Measurements from ENCODE around the gene ABCC1.

ABCC1 gene

GRCh38 chr16:16050106-16050505 is 100.7 kb downstream of the ABCC1 start:
- no peak for DNase-seq

- DNase-seq, result no peak
Measured at GRCh38 chr16:16051132-16051531, 101.7 kb downstream of the ABCC1 start.

- no peak for DNase-seq
Measured at GRCh38 chr16:16052916-16053315, 103.5 kb downstream of the ABCC1 start.

- no peak for DNase-seq
Measured at GRCh38 chr16:16057102-16057501, 107.7 kb downstream of the ABCC1 start.

GRCh38 chr16:16059160-16059559 is 109.7 kb downstream of the ABCC1 start:
- no peak for DNase-seq

GRCh38 chr16:16059895-16060590 is 110.6 kb downstream of the ABCC1 start:
- DNase-seq, result no peak

- peak; percentile 15 for DNase-seq
Measured at GRCh38 chr16:16062023-16062937, 112.9 kb downstream of the ABCC1 start.

GRCh38 chr16:16063683-16064082 is 114.3 kb downstream of the ABCC1 start:
- DNase-seq, result no peak

- no peak for DNase-seq
Measured at GRCh38 chr16:16064874-16065384, 115.5 kb downstream of the ABCC1 start.

GRCh38 chr16:16067127-16067526 is 117.7 kb downstream of the ABCC1 start:
- peak; percentile 18 for DNase-seq

- DNase-seq, result peak; percentile 15
Measured at GRCh38 chr16:16071631-16072244, 122.3 kb downstream of the ABCC1 start.

- DNase-seq, result peak; percentile 27
Measured at GRCh38 chr16:16073001-16073545, 123.7 kb downstream of the ABCC1 start.

GRCh38 chr16:16073891-16074881 is 124.8 kb downstream of the ABCC1 start:
- peak; percentile 96 for DNase-seq

- peak; percentile 24 for DNase-seq
Measured at GRCh38 chr16:16075488-16076422, 126.3 kb downstream of the ABCC1 start.

- no peak for DNase-seq
Measured at GRCh38 chr16:16076423-16076813, 127.0 kb downstream of the ABCC1 start.

GRCh38 chr16:16080465-16081065 is 131.1 kb downstream of the ABCC1 start:
- DNase-seq, result no peak

- DNase-seq, result no peak
Measured at GRCh38 chr16:16081141-16081540, 131.7 kb downstream of the ABCC1 start.

- DNase-seq, result no peak
Measured at GRCh38 chr16:16082255-16082654, 132.8 kb downstream of the ABCC1 start.

- DNase-seq, result peak; percentile 67
Measured at GRCh38 chr16:16083421-16084156, 134.2 kb downstream of the ABCC1 start.

Data from fibroblast of skin of right biceps (primary cell).